HG02884 (cell line): ENCODE results near the gene CALCB.
"Not testable (repeated sequence)": the region's sequence is repeated elsewhere in the genome, so short reads cannot be mapped to it uniquely, and the experiment has no call there.

ENCODE experiments used
- ATAC-seq: cut with Tn5 transposase; IDR thresholded peaks from one replicate; pipeline ENCODE4 v1.9.1; 2021; ENCODE audit warnings: mild to moderate bottlenecking, moderate library complexity; ENCODE audit not compliant: unreplicated experiment

Gene CALCB, protein sequence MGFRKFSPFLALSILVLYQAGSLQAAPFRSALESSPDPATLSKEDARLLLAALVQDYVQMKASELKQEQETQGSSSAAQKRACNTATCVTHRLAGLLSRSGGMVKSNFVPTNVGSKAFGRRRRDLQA

GRCh38 chr11:15073361-15074205, at the start of gene CALCB:
Gene CALCB (plus strand): TSS chr11:15073593. CDS start chr11:15074719, 1,126 bp downstream.
- ATAC-seq: no peak

DNA sequence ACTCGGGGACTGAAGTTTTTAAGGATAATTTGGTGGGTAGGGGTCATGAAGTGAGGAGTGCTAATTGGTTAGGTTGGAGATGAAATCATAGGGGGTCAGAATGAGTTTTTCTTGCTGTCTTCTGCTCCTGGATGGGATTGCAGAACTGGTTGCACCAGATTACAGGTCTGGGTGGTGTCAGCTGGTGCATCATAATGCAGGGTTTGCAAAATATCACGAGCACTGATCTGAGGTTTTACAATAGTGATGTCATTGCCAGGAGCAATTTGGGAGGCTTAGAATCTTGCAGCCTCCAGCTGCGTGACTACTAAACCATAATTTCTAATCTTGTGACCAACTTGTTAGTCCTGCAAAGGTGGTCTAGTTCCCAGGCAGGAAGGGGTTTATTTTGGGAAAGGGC, 46.4 kb upstream of the CALCB start:
- no peak for ATAC-seq

- no peak for ATAC-seq
Measured at GRCh38 chr11:15027956-15028355, 45.4 kb upstream of the CALCB start.

- no peak for ATAC-seq
Measured at GRCh38 chr11:15028379-15028778, 45.0 kb upstream of the CALCB start.

GRCh38 chr11:15031945-15032344, 41.4 kb upstream of the CALCB start:
- ATAC-seq: not testable (repeated sequence)

DNA sequence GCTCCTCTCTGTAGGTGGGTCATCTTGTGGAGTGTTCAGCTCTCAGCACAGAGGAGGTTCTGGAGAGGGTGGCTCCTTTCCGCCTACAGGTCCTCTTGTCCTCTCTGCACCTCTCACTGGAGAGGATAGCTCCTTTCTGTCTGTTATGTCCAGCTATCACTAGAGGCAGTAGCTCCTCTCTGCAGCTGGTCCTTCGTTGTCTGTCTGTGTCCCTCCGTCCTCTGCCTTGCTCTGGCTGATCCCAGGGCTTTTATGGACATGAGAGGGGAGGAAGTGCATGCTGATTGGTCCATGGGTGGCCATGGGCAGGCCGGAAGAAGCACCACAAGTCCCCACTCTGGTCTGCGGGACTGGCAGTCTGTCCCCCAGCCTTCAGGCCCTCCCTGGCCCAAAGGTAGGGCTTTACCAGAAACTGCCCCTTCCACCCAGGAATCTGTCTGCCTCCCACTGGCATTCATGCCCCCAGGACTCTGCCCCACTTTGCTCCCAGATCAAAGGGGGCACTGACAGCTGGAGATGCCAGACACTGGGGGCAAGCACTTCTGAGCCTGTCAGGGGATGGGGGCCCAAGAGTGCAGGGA, 38.6 kb upstream of the CALCB start:
- ATAC-seq: no peak

DNA sequence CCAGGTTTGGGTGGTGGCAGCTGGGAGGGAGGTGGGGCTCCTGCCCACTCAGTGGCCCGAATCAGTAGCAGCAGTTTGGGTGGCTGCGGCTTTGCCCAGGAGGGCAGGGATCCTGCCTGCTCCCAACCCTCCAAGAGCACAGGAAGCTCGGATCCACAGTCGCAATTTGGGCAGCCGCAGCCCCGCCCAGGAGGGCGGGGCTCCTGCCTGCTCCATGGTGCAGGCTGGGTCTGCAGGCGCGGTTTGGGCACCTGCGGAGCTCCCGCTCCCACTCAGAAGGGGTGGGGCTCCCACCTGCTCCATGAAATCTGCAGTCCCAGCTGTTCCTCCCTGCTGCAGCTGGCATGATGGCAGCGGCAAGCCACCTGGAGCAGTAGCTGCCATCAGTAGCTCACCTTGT, 38.1 kb upstream of the CALCB start:
- ATAC-seq: no peak

GRCh38 chr11:15038963-15039362, 34.4 kb upstream of the CALCB start:
- no peak for ATAC-seq

GRCh38 chr11:15045209-15045608, 28.2 kb upstream of the CALCB start:
- ATAC-seq: no peak

DNA sequence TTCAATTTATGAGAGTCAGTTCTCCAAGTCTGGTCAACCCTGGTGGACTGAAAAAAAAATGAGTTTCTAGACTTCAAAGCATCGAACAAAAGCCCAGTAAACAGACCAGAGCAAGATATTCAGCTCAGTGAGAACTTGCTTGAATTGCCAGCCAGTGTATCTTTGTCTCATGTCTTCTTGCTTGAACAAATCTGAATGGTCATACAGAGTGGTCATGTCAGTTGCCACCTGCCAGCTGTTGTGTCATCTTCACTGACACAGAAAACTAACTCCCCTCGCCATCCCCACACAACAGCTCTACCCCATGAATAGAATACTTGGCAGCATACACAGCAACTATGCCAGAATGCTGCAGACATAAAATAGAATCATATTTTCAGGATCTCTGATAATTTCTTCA, 27.5 kb upstream of the CALCB start:
- ATAC-seq: no peak

GRCh38 chr11:15046673-15047072, 26.7 kb upstream of the CALCB start:
- not testable (repeated sequence) for ATAC-seq

GRCh38 chr11:15048616-15049015, 24.8 kb upstream of the CALCB start:
- no peak for ATAC-seq

DNA sequence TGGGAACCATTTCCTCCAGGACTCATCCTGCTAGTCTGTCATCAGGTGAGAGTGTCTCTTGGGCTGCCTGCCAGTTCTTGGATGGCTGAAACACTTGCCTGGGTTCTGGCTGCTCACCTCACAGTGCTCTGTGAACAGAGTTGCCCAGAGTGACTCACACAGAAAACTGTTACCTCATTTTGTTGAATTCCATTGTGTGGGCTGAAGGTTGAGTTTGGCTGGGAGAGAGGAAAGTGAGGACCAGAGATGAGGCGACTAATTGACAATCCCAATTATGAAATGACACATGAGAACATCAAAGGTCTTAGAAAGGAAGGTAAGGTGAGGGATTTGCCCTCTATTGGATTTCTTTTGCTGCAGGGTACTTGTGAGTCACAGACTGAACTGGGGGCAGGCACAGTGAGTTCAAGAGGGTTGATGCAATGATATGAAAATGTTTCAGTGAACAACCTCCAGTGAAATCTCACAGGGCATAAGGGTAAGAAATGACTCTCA, 20.2 kb upstream of the CALCB start:
- no peak for ATAC-seq

DNA sequence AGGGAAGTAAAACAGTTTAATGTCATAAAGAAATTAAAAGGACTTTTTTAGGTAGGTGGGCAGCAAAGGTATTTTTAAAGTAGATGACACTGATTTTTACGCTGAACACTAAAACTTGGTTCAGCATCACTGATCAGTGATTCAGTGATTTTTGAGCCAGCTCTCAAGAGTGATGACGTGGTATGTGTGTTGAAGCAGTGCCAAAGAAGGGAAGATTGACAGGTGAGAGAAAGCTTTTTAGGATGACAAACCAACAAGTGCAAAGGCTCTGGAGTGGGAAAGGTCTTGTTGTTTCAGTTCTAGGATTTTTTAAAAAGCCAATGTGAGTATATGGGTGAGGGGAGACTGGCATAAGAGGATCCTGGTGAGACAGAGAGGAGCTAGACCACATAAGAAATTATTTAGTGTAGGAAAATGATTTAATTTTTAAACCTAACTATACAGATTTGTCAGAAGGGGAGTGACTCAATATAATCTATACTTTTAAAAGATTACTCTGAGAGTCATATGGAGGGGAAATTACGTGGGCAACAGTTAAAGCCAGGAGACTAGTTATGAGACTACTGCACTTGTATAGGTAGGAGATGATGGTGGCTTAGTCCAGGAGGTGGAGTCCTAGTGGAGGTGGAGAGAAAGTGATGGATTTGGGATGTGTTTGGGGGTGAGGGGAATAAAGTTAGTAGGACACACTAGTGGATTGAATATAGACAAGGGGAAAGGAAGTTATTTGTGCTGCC, 17.6 kb upstream of the CALCB start:
- ATAC-seq: no peak

DNA sequence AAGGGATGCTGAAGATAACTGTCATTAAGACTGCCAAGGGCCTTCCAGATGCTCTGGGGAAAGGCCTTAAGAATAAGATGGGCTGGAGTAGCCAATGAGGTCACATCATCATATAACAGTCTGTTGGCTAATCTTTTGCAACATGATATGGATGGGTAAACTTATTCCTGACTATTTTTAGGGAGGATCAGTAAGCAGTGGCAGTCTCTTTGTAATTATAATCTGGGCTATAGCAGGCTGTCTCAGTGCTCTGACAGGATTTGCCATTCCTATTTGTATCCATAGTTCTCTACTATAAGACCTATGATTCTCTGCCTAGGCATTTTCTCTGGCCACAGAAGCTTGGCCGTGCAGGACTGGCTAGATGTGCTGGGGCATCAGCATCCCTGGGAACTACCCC, 16.1 kb upstream of the CALCB start:
- ATAC-seq: no peak

GRCh38 chr11:15059132-15059915, 14.1 kb upstream of the CALCB start:
- ATAC-seq: no peak

DNA sequence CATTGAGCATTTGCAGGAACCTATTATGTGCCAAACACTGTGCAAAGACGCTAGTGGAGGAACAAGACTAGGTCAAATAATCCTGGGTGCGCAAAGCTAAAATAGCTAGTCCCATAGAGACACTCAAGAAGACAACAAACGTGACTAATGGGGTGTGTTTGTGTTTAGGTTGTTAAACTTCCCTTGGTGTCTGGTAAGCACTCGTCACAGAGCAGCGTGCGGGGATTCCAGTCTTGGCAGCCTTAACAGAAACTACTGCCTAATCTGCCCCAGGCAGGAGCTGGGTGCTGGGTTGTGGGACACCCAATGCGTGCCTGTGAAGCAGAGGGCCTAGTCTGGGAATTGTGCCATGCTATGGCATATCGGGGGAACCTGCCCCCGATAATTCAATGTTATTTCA, 10.8 kb upstream of the CALCB start:
- ATAC-seq: no peak

- not testable (repeated sequence) for ATAC-seq
Measured at GRCh38 chr11:15069751-15070150, 3.6 kb upstream of the CALCB start.

GRCh38 chr11:15071556-15072255, 1.7 kb upstream of the CALCB start:
- no peak for ATAC-seq

GRCh38 chr11:15072551-15073143, 746 bp upstream of the CALCB start:
- ATAC-seq: no peak
